GM19438 (cell line): ENCODE data around the gene SAFB.

Experiments
- ATAC-seq: cut with Tn5 transposase; IDR thresholded peaks from one replicate; pipeline ENCODE4 v1.9.1; 2021; ENCODE audit warnings: low read depth; ENCODE audit not compliant: unreplicated experiment

The SAFB gene

DNA sequence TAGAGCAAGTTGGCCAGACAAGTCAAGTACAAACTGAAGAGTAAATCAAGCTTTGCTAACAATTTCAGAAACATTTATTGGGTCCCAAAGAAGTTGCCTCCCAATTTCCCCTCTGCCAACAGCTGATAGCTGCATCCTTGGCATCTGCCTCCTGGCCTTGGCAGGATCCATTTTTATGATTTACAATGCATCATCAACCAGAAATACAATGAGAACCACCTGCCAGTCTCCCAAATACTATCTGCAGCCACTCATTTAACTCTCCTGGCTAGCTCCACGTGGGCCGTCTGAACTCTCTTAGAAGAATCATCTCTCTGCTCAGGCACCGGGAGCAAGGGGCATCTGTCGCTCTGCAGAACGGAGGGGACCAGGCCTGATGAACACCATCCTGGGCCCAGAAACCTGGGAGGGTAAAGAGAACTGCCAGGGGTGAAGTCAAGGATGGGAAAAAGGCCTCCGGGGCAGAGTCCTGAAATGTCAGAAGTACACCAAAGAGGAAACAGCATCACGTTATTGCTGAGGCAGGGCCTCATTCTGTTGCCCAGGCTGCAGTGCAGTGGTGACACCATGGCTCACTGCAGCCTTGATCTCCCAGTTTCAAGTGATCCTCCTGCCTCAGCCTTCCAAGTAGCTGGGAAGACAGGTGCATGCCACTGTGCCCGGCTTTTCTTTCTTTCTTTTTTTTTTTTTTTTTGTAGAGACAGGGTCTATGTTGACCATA is 94.5 kb downstream of the SAFB start:
- ATAC-seq: no peak
